Epithelial cell of proximal tubule (primary cell): ENCODE measurements around the gene INMT. TPM values are rescaled to one million over a fixed set of nuclear protein-coding genes. Genes with fewer than 3 reads are reported as not detected.

Experiments used
- DNase-seq: peaks from one replicate; pipeline ENCODE4 v3.0.0-alpha.2; 2011; ENCODE audit warnings: low read depth
- H3K4me3 ChIP-seq: 2 replicates; pipeline ENCODE4 v1.5.1; 2011; ENCODE audit warnings: low read depth, mild to moderate bottlenecking, low read length
- CTCF ChIP-seq: conservative IDR thresholded peaks from 2 replicates; pipeline ENCODE4 v1.5.1; 2012; ENCODE audit warnings: low read depth, mild to moderate bottlenecking, low read length
- total RNA-seq: library from RNA; depleted of rRNA; stranded (reverse); fragments of >200 nt; gene quantifications from 2 replicates; pipeline ENCODE4 v1.2.3, GENCODE V29; 2015

INMT gene
- total RNA-seq, 1 donor from 2014 or later, result 0.81 TPM

GRCh38 chr7:30760514-30761213 is 8.7 kb downstream of the INMT start:
- no peak overlapping the region for H3K4me3 ChIP-seq
- no peak for DNase-seq
- TF ChIP-seq CTCF, result no peak

- no peak for DNase-seq
- no peak overlapping the region for H3K4me3 ChIP-seq
- TF ChIP-seq CTCF, result no peak
Observed at GRCh38 chr7:30761214-30762156, 9.6 kb downstream of the INMT start.

GRCh38 chr7:30764030-30764975 is 12.4 kb downstream of the INMT start:
- DNase-seq, result no peak
- TF ChIP-seq CTCF, result no peak
- no peak overlapping the region for H3K4me3 ChIP-seq

- no peak for DNase-seq
- no peak overlapping the region for H3K4me3 ChIP-seq
- no peak for TF ChIP-seq CTCF
Observed at GRCh38 chr7:30765408-30765807, 13.5 kb downstream of the INMT start.

GRCh38 chr7:30770845-30771173 is 18.9 kb downstream of the INMT start:
- peak overlapping the region; percentile 85 for H3K4me3 ChIP-seq
- TF ChIP-seq CTCF, result no peak
- DNase-seq, result no peak

GRCh38 chr7:30771174-30771879 is 19.4 kb downstream of the INMT start, which contains the start of gene MINDY4:
TSS of gene MINDY4 (plus strand) at chr7:30771417. CDS start at chr7:30771494, 77 bp downstream.
- peak within 1 kb of the TSS; percentile 85 for H3K4me3 ChIP-seq
- no peak for TF ChIP-seq CTCF
- DNase-seq, result no peak
